Endothelial cell of umbilical vein (primary cell): Measurements from ENCODE around the gene UBAP1. TPM values are rescaled to one million over a fixed set of nuclear protein-coding genes. Genes with fewer than 3 reads are reported as not detected.

ENCODE experiments used
- BruUV-seq: library from RNA; stranded (reverse); fragments of 400-500 nt; replicated peaks from 2 replicates; lab custom pipeline; 2021; lab: Mats Ljungman, UMichigan
- CTCF ChIA-PET: fragments of 300-600, 350-600 bp; sonication (Branson Sonifier 250); formaldehyde crosslinking; loops from one replicate; lab custom pipeline; 2021; ENCODE audit warnings: antibody characterized with exemption, inconsistent platforms; lab: Charles Lee
- POLR2A ChIA-PET: fragments of 300-600, 350-600 bp; sonication (Branson Sonifier 250); formaldehyde crosslinking; loops from one replicate; lab custom pipeline; 2021; ENCODE audit warnings: antibody characterized with exemption, inconsistent platforms; lab: Charles Lee
- DNase-seq: peaks from one replicate; pipeline ENCODE4 v3.0.0-alpha.2; 2011; ENCODE audit warnings: low read depth, low spot score
- FAIRE-seq: peaks from 2 replicates; lab custom pipeline; 2011; peaks lifted over from hg19 to GRCh38; lab: Jason Lieb, UNC
- H2AFZ ChIP-seq: 2 replicates; pipeline ENCODE4 v1.6.0; 2012; ENCODE audit warnings: low read depth, low read length, control low read depth, inconsistent platforms
- H3K27ac ChIP-seq: 2 replicates; pipeline ENCODE4 v1.5.1; 2011; ENCODE audit warnings: low read depth, mild to moderate bottlenecking, control low read depth, low read length, moderate library complexity; ENCODE audit not compliant: insufficient read depth
- H3K27me3 ChIP-seq, 2 experiments: 2 replicates each; pipeline versions ENCODE4 v1.6.0 to v1.6.1; 2011; ENCODE audit warnings: low read length in 2 of 2, mixed read lengths in 1 of 2; ENCODE audit not compliant: control insufficient read depth in 2 of 2, insufficient read depth in 2 of 2
- H3K36me3 ChIP-seq, 2 experiments: 2 replicates in 1 of 2; 3 replicates in 1 of 2; pipeline ENCODE4 v1.5.1; 2011; ENCODE audit warnings: low read length in 2 of 2, mild to moderate bottlenecking in 1 of 2, moderate library complexity in 1 of 2; ENCODE audit not compliant: control insufficient read depth in 2 of 2, insufficient read depth in 2 of 2; ENCODE audit errors: extremely low read depth in 1 of 2
- H3K4me1 ChIP-seq: 3 replicates; pipeline ENCODE4 v1.5.1; 2011; ENCODE audit warnings: mild to moderate bottlenecking, low read length; ENCODE audit not compliant: control insufficient read depth, insufficient read depth; ENCODE audit errors: extremely low read depth
- H3K4me2 ChIP-seq: 2 replicates; pipeline ENCODE4 v1.6.1; 2011; ENCODE audit warnings: low read length, control low read depth, mixed read lengths; ENCODE audit not compliant: insufficient read depth
- H3K4me3 ChIP-seq, 3 experiments: fragments of 200-600 bp in 1 of 3; sonication (generic), shearing (Covaris generic) in 1 of 3; replicated peaks in 1 of 3; 2 replicates each; pipeline ENCODE4 v1.5.1; 2011 to 2016; ENCODE audit warnings: control low read depth in 3 of 3, low read length in 3 of 3, mild to moderate bottlenecking in 2 of 3, inconsistent platforms in 1 of 3, low read depth in 1 of 3, moderate library complexity in 1 of 3; ENCODE audit not compliant: insufficient read depth in 1 of 3
- H3K79me2 ChIP-seq: 2 replicates; pipeline ENCODE4 v1.6.0; 2012; ENCODE audit warnings: low read length, inconsistent platforms; ENCODE audit not compliant: control insufficient read depth, insufficient read depth
- H3K9ac ChIP-seq: replicated peaks from 2 replicates; pipeline ENCODE3; 2011; ENCODE audit warnings: low read length, control low read depth; ENCODE audit not compliant: insufficient read depth; ENCODE audit errors: extremely low read depth
- H3K9me1 ChIP-seq: replicated peaks from 3 replicates; pipeline ENCODE4 v1.6.0; 2011; ENCODE audit warnings: mild to moderate bottlenecking, low read length; ENCODE audit not compliant: control insufficient read depth, insufficient read depth; ENCODE audit errors: extremely low read depth
- H3K9me3 ChIP-seq: replicated peaks from 2 replicates; pipeline ENCODE4 v1.5.1; 2012; ENCODE audit warnings: low read length, inconsistent platforms; ENCODE audit not compliant: control insufficient read depth, insufficient read depth
- H4K20me1 ChIP-seq: replicated peaks from 2 replicates; pipeline ENCODE3; 2011; ENCODE audit warnings: mild to moderate bottlenecking, low read length; ENCODE audit not compliant: control insufficient read depth, insufficient read depth; ENCODE audit errors: extremely low read depth
- EZH2 ChIP-seq: IDR thresholded peaks from 2 replicates; pipeline ENCODE4 v1.6.1; 2012; ENCODE audit warnings: borderline replicate concordance, low read depth, mild to moderate bottlenecking, moderate library complexity, low read length, inconsistent platforms; ENCODE audit not compliant: severe bottlenecking
- FOS ChIP-seq: IDR thresholded peaks from 2 replicates; pipeline ENCODE4 v1.6.1; 2011; ENCODE audit warnings: mild to moderate bottlenecking, low read length, moderate library complexity, borderline replicate concordance; ENCODE audit not compliant: insufficient read depth
- GATA2 ChIP-seq: IDR thresholded peaks from 2 replicates; pipeline ENCODE4 v1.7.0; 2011; ENCODE audit warnings: low read depth, mild to moderate bottlenecking, moderate library complexity, mixed read lengths, low read length; ENCODE audit not compliant: insufficient read length, insufficient read depth
- JUN ChIP-seq: IDR thresholded peaks from 2 replicates; pipeline ENCODE4 v1.6.1; 2011; ENCODE audit warnings: borderline replicate concordance, low read depth; ENCODE audit not compliant: insufficient read length, insufficient read depth
- MYC ChIP-seq: IDR thresholded peaks from one replicate; pipeline ENCODE4 v1.6.1; 2011; ENCODE audit warnings: mild to moderate bottlenecking, low read depth, low read length
- POLR2A ChIP-seq: IDR thresholded peaks from 2 replicates; pipeline ENCODE4 v1.6.1; 2012; ENCODE audit warnings: low read depth, mild to moderate bottlenecking, control low read depth, low read length
- POLR2AphosphoS5 ChIP-seq: IDR thresholded peaks from 2 replicates; pipeline ENCODE4 v1.6.1; 2012; ENCODE audit warnings: low read depth, mild to moderate bottlenecking, control low read depth, low read length, moderate library complexity; ENCODE audit not compliant: insufficient read depth
- dilution Hi-C: fragments of 300-500 bp; cut with MboI; formaldehyde crosslinking; loops from one replicate; pipeline ENCODE4 v1.15.0; 2019; ENCODE audit warnings: low sequenced_read_pairs; ENCODE audit not compliant: extremely low pct_ligation_motif_present
- intact Hi-C: fragments of 100-400 bp; cut with micrococcal nuclease; formaldehyde crosslinking; loops from one replicate; pipeline ENCODE4 v1.10.0; 2022
- polyA plus RNA-seq, 4 experiments: library from polyadenylated mRNA; depleted of rRNA in 3 of 4; stranded (reverse) in 3 of 4; unstranded in 1 of 4; fragments of >200 nt; gene quantifications; 2 replicates each; pipeline versions ENCODE4 v1.2.1 to v1.2.3, GENCODE V29; 2011 to 2012; ENCODE audit warnings: missing spikeins in 1 of 4
- total RNA-seq: library from RNA; stranded (reverse); gene quantifications from 2 replicates; pipeline ENCODE4 v1.2.3, GENCODE V29; 2021
- TF ChIP-seq, protein P1 (sequence below): IDR thresholded peaks from 2 replicates; pipeline ENCODE4 v1.6.1; 2011; ENCODE audit not compliant: insufficient read depth, insufficient read length
- TF ChIP-seq, protein P2 (sequence below), 2 donors: IDR thresholded peaks; 1 replicate in 1 of 2; 2 replicates in 1 of 2; pipeline ENCODE4 v1.5.1; 2011; ENCODE audit warnings: low read length in 2 of 2, mild to moderate bottlenecking in 2 of 2, moderate library complexity in 2 of 2, control low read depth in 1 of 2, inconsistent platforms in 1 of 2, low read depth in 1 of 2; ENCODE audit not compliant: insufficient read depth in 1 of 2; ENCODE audit errors: extremely low read depth in 1 of 2

Gene UBAP1
- total and polyA plus RNA-seq, 2 donors (not counting 3 experiments of a cell fraction or from before 2014, with no cell fraction given), result 38.8 TPM

DNA sequence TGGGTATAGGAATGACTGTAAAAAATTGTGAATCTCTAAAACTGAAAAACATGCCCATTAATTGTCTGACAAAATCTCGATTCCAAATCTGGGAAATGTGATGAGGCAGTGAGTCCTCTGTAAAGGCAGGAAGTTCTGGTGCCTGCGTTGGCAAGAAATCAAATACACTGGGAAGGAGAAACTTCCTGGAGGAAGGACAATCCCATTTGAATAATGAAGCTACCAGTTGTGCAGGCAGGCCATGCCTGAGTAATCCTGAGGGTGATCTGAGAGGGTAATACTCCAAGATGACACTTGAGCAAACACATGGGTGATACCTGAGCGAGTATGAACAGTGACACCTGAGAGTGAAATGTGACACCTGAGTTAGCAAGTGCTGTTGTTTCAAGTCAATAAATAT lies 100.6 kb downstream of the UBAP1 start:
- Histone ChIP-seq H3K4me1 (peaks cover 11% of the 10 kb centered on the region), H3K4me2 (peak overlapping the region; percentile 53), H3K36me3 (no peaks in the 10 kb centered on the region), H3K9me1 (no peaks in the 10 kb centered on the region), H3K9me3 (no peaks in the 10 kb centered on the region), H3K4me3 (no peak overlapping the region), H3K79me2 (no peaks in the 10 kb centered on the region), H3K9ac (no peak overlapping the region), H4K20me1 (no peaks in the 10 kb centered on the region), H3K27me3 (no peaks in the 10 kb centered on the region), H2AFZ (no peak overlapping the region), H3K27ac (no peak overlapping the region)
- ChIA-PET CTCF (interaction anchor here (1.0 to 1.2 kb wide), 3 partner anchors 12 to 26 kb away, joined by 3 to 6 read pairs (median 4); no protein-coding TSS in a partner anchor), POLR2A (no interaction called here)
- FAIRE-seq (peak; percentile 95), DNase-seq (peak; percentile 67)
- TF ChIP-seq POLR2AphosphoS5, result peak; percentile 43
- TF ChIP-seq EZH2, result no peak
- TF ChIP-seq GATA2, result peak; percentile 71
- TF ChIP-seq FOS, result peak; percentile 57
- intact Hi-C loops (no loop called here), dilution Hi-C loops (no loop called here)
- no TSS peak for BruUV-seq

DNA sequence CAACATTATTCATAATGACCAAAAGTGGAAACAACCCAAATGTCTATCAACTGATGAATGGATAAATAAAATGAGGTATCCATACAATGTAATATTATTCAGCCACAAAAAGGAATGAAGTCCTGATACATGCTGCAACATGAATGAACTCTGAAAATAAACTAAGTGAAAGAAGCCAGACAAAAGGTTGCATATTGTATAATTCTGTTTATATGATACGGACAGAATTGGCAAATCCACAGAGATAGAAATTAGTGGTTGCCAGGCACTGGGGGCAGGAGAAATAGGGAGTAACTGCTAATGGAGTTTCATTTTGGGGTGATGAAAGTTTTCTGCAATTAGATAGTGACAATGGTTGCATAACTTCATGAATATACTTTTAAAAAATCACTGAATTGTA lies 103.3 kb downstream of the UBAP1 start:
- H3K4me3 ChIP-seq, result no peak overlapping the region
- no peaks in the 10 kb centered on the region for H3K27me3 ChIP-seq
- no peaks in the 10 kb centered on the region for H4K20me1 ChIP-seq
- no peaks in the 10 kb centered on the region for H3K36me3 ChIP-seq
- ChIA-PET CTCF (interaction anchor here (1.1 kb wide), 1 partner anchor 27 kb away, joined by 3 read pairs; no protein-coding TSS in a partner anchor), POLR2A (no interaction called here)
- intact Hi-C loops (no loop called here), dilution Hi-C loops (no loop called here)
- no peaks in the 10 kb centered on the region for H3K79me2 ChIP-seq
- H3K4me1 ChIP-seq, result peaks cover 11% of the 10 kb centered on the region
- no peak overlapping the region for H3K27ac ChIP-seq
- no TSS peak for BruUV-seq
- H2AFZ ChIP-seq, result no peak overlapping the region
- H3K4me2 ChIP-seq, result no peak overlapping the region
- no peak for FAIRE-seq
- TF ChIP-seq, protein P1, sequence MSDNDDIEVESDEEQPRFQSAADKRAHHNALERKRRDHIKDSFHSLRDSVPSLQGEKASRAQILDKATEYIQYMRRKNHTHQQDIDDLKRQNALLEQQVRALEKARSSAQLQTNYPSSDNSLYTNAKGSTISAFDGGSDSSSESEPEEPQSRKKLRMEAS, result no peak
- TF ChIP-seq JUN, result no peak
- no peak for TF ChIP-seq GATA2
- TF ChIP-seq FOS, result no peak
- TF ChIP-seq POLR2AphosphoS5, result no peak
- TF ChIP-seq, protein P2, sequence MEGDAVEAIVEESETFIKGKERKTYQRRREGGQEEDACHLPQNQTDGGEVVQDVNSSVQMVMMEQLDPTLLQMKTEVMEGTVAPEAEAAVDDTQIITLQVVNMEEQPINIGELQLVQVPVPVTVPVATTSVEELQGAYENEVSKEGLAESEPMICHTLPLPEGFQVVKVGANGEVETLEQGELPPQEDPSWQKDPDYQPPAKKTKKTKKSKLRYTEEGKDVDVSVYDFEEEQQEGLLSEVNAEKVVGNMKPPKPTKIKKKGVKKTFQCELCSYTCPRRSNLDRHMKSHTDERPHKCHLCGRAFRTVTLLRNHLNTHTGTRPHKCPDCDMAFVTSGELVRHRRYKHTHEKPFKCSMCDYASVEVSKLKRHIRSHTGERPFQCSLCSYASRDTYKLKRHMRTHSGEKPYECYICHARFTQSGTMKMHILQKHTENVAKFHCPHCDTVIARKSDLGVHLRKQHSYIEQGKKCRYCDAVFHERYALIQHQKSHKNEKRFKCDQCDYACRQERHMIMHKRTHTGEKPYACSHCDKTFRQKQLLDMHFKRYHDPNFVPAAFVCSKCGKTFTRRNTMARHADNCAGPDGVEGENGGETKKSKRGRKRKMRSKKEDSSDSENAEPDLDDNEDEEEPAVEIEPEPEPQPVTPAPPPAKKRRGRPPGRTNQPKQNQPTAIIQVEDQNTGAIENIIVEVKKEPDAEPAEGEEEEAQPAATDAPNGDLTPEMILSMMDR (IDR thresholded peaks at IDR 0.05; ENCODE audit: extremely low read depth in 1 of 2, insufficient read depth in 1 of 2, low read depth in 1 of 2, low read length in 2 of 2), result no peak
- no peak for TF ChIP-seq POLR2A
- TF ChIP-seq EZH2, result no peak
- no peak for TF ChIP-seq MYC
- H3K9ac ChIP-seq, result no peak overlapping the region
- no peaks in the 10 kb centered on the region for H3K9me3 ChIP-seq
- no peaks in the 10 kb centered on the region for H3K9me1 ChIP-seq
- no peak for DNase-seq
